ENCODE measurements around the gene DNAJB5.

GRCh38 chr9:35042891-35043545 is 53.5 kb downstream of the DNAJB5 start:
- no peak for TF ChIP-seq POLR2A (IDR thresholded peaks at IDR 0.05)
- TF ChIP-seq CTCF (IDR thresholded peaks at IDR 0.05) = no peak

Measured in heart left ventricle (tissue), 13 donors.